Astrocyte (in vitro differentiated cells and primary cell): ENCODE results near the gene JSRP1.

ENCODE experiments used
- EZH2 ChIP-seq: IDR thresholded peaks from 2 replicates; pipeline ENCODE4 v1.6.1; 2012; ENCODE audit warnings: mild to moderate bottlenecking, low read length, inconsistent platforms; ENCODE audit not compliant: insufficient read depth
- TF ChIP-seq, protein P1 (sequence below): IDR thresholded peaks from 2 replicates; pipeline ENCODE4 v1.5.1; 2011; ENCODE audit warnings: low read depth, mild to moderate bottlenecking, inconsistent platforms, low read length, moderate library complexity; ENCODE audit not compliant: insufficient read depth

DNA sequence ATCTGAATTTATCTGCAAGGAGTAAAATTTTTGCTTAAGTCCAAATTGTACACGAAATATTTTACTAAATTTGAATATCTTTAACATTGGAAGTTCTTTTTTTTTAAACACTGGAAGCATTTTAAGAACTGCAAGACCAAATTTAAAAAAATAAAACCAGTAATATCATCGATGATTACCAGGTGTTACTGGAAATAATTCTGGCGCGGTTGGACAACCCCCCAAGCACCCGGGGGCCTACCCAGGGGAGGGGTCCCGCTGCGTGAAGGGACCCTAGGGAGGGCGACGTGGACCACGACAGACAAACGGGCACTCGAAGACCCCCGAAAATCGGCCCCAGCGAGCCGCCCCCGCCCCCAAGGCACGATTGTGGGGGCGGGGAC lies 12.6 kb upstream of the JSRP1 start:
- TF ChIP-seq, protein P1, sequence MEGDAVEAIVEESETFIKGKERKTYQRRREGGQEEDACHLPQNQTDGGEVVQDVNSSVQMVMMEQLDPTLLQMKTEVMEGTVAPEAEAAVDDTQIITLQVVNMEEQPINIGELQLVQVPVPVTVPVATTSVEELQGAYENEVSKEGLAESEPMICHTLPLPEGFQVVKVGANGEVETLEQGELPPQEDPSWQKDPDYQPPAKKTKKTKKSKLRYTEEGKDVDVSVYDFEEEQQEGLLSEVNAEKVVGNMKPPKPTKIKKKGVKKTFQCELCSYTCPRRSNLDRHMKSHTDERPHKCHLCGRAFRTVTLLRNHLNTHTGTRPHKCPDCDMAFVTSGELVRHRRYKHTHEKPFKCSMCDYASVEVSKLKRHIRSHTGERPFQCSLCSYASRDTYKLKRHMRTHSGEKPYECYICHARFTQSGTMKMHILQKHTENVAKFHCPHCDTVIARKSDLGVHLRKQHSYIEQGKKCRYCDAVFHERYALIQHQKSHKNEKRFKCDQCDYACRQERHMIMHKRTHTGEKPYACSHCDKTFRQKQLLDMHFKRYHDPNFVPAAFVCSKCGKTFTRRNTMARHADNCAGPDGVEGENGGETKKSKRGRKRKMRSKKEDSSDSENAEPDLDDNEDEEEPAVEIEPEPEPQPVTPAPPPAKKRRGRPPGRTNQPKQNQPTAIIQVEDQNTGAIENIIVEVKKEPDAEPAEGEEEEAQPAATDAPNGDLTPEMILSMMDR: no peak
- no peak for TF ChIP-seq EZH2
